Neuronal stem cell (in vitro differentiated cells): ENCODE results near the gene RBMS3.

ENCODE experiments used
- DNase-seq: peaks from one replicate; pipeline ENCODE4 v3.0.0-alpha.2; 2013; ENCODE audit warnings: low spot score
- H2AFZ ChIP-seq: one replicate; pipeline ENCODE4 v1.6.1; 2013; ENCODE audit warnings: mild to moderate bottlenecking, low read length, inconsistent platforms
- H2AK5ac ChIP-seq: 2 replicates; pipeline ENCODE4 v1.6.1; 2013; ENCODE audit warnings: low read depth, mild to moderate bottlenecking, inconsistent platforms, low read length, moderate library complexity, mixed read lengths
- H2BK120ac ChIP-seq: 2 replicates; pipeline ENCODE4 v1.6.1; 2013; ENCODE audit warnings: low read depth, mild to moderate bottlenecking, inconsistent platforms, low read length, moderate library complexity, mixed read lengths
- H2BK12ac ChIP-seq: one replicate; pipeline ENCODE4 v1.6.1; 2013; ENCODE audit warnings: low read length, inconsistent platforms
- H2BK15ac ChIP-seq: 2 replicates; pipeline ENCODE4 v1.6.1; 2013; ENCODE audit warnings: mild to moderate bottlenecking, low read length, inconsistent platforms, mixed read lengths
- H2BK5ac ChIP-seq: one replicate; pipeline ENCODE4 v1.6.1; 2013; ENCODE audit warnings: inconsistent platforms, mild to moderate bottlenecking, low read length, moderate library complexity
- H3K14ac ChIP-seq: one replicate; pipeline ENCODE4 v1.6.1; 2013; ENCODE audit warnings: low read length, inconsistent platforms
- H3K18ac ChIP-seq: 2 replicates; pipeline ENCODE4 v1.6.1; 2013; ENCODE audit warnings: low read length, inconsistent platforms
- H3K23ac ChIP-seq: 2 replicates; pipeline ENCODE4 v1.6.1; 2013; ENCODE audit warnings: low read depth, mild to moderate bottlenecking, mixed read lengths, low read length, inconsistent platforms; ENCODE audit not compliant: poor library complexity
- H3K27ac ChIP-seq: replicated peaks from 3 replicates; pipeline ENCODE4 v1.5.1; 2013; ENCODE audit warnings: low read length, inconsistent platforms
- H3K27me3 ChIP-seq, 3 experiments: 2 replicates each; pipeline ENCODE4 v1.6.1; 2013; ENCODE audit warnings: low read length in 3 of 3, mild to moderate bottlenecking in 2 of 3, inconsistent platforms in 1 of 3, low read depth in 1 of 3, mixed read lengths in 1 of 3, moderate library complexity in 1 of 3; ENCODE audit not compliant: control insufficient read depth in 3 of 3, insufficient read depth in 3 of 3
- H3K36me3 ChIP-seq, 2 donors: replicated peaks in 1 of 2; 2 replicates each; pipeline ENCODE4 v1.6.1; 2013; ENCODE audit warnings: low read length in 2 of 2; ENCODE audit not compliant: control insufficient read depth in 2 of 2, insufficient read depth in 2 of 2
- H3K4ac ChIP-seq: 2 replicates; pipeline ENCODE4 v1.6.1; 2013; ENCODE audit warnings: inconsistent platforms, mild to moderate bottlenecking, low read length, moderate library complexity
- H3K4me1 ChIP-seq, 2 donors: 1 replicate in 1 of 2; 2 replicates in 1 of 2; pipeline ENCODE4 v1.6.1; 2013; ENCODE audit warnings: low read length in 2 of 2, low read depth in 1 of 2; ENCODE audit not compliant: control insufficient read depth in 2 of 2, insufficient read depth in 1 of 2
- H3K4me2 ChIP-seq: one replicate; pipeline ENCODE4 v1.6.1; 2013; ENCODE audit warnings: mild to moderate bottlenecking, low read length, inconsistent platforms; ENCODE audit not compliant: insufficient read depth, poor library complexity, severe bottlenecking
- H3K4me3 ChIP-seq, 2 donors: 2 replicates each; pipeline ENCODE4 v1.5.1; 2013; ENCODE audit warnings: low read length in 2 of 2, mild to moderate bottlenecking in 2 of 2, inconsistent platforms in 1 of 2, moderate library complexity in 1 of 2
- H3K79me1 ChIP-seq: one replicate; pipeline ENCODE4 v1.6.1; 2013; ENCODE audit warnings: low read depth, mild to moderate bottlenecking, inconsistent platforms, low read length, moderate library complexity
- H3K9ac ChIP-seq: one replicate; pipeline ENCODE4 v1.6.1; 2013; ENCODE audit warnings: mild to moderate bottlenecking, low read depth, low read length, inconsistent platforms; ENCODE audit not compliant: poor library complexity
- H3K9me3 ChIP-seq, 2 donors: replicated peaks in 1 of 2; 2 replicates each; pipeline versions ENCODE3 to v1.6.1; 2013; ENCODE audit warnings: low read length in 2 of 2, mild to moderate bottlenecking in 2 of 2, inconsistent platforms in 1 of 2, low read depth in 1 of 2, mixed read lengths in 1 of 2, moderate library complexity in 1 of 2; ENCODE audit not compliant: control insufficient read depth in 2 of 2, insufficient read depth in 1 of 2
- H4K8ac ChIP-seq: one replicate; pipeline ENCODE4 v1.6.1; 2013; ENCODE audit warnings: low read depth, mild to moderate bottlenecking, inconsistent platforms, low read length, moderate library complexity
- H4K91ac ChIP-seq: one replicate; pipeline ENCODE4 v1.6.1; 2013; ENCODE audit warnings: low read length, low read depth, mild to moderate bottlenecking, inconsistent platforms; ENCODE audit not compliant: poor library complexity
- WGBS, 2 donors: extraction: QIAGEN DNeasy Blood & Tissue Kit; methylation state at CpG; one replicate each; pipeline ENCODE4 v1.1.7; 2013; ENCODE audit warnings: missing lambda C conversion rate in 2 of 2, mixed read lengths in 1 of 2; ENCODE audit not compliant: insufficient read length in 2 of 2, insufficient replicate concordance in 1 of 2; ENCODE audit errors: extremely low coverage in 2 of 2; 5-methylcytosine and 5-hydroxymethylcytosine counted together

Gene RBMS3

DNA sequence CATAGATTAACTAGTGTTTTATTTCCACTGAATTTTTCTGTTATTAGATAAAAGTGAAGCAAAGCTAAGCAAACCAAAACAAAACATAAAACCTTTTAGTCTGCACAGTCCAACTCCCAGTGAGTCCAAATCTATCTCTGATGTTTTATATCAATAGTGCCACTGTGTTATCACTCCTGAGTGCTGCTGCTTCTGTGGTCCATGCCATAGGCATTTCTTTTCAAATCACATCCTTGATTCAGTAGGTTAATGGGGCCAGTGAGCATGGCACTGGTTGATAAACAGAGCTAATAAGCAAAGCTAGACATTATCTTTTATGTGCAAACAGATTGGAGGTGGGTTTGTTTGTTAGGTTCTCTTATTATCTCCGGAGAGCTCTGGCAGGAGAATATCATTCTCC, 30.0 kb downstream of the RBMS3 start:
- no peak overlapping the region for H3K27ac ChIP-seq
- no peak overlapping the region for H2BK5ac ChIP-seq
- H3K4me3 ChIP-seq: no peak overlapping the region
- H3K79me1 ChIP-seq: no peaks in the 10 kb centered on the region
- no peak overlapping the region for H3K23ac ChIP-seq
- no peaks in the 10 kb centered on the region for H3K9me3 ChIP-seq
- no peak overlapping the region for H3K18ac ChIP-seq
- no peak overlapping the region for H2BK12ac ChIP-seq
- no peak overlapping the region for H2BK15ac ChIP-seq
- H3K9ac ChIP-seq: no peak overlapping the region
- no peak overlapping the region for H2BK120ac ChIP-seq
- H3K14ac ChIP-seq: no peak overlapping the region
- DNase-seq: no peak
- H3K27me3 ChIP-seq: no peaks in the 10 kb centered on the region
- H4K8ac ChIP-seq: no peak overlapping the region
- no peak overlapping the region for H3K4me2 ChIP-seq
- no peak overlapping the region for H2AK5ac ChIP-seq
- no peaks in the 10 kb centered on the region for H3K4me1 ChIP-seq
- no peak overlapping the region for H2AFZ ChIP-seq
- no peaks in the 10 kb centered on the region for H3K36me3 ChIP-seq
- WGBS, 2 donors: no CpG with 5 or more reads among the region's 1 CpG
- H4K91ac ChIP-seq: no peak overlapping the region
- H3K4ac ChIP-seq: no peak overlapping the region

DNA sequence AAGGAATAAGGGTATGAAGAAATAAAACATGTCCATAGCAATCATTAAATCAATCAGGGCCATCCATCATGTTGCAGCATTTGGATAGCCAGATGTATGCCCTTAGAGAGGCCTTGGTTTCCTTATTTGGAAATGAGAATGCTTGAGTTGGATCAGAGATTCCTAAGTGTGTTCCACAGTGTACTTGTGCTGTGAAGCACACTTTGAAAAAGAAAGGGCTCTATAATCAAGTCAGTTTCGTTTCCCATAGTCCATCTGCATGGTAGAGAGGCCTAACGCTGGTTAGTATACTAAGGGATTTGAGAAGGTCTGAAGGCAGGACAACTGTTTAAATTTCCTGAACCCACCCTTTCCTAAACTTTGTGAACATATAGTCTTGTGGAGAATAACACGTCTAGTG, 30.9 kb downstream of the RBMS3 start:
- Histone ChIP-seq H4K91ac (no peak overlapping the region), H3K79me1 (no peaks in the 10 kb centered on the region), H3K23ac (no peak overlapping the region), H3K9me3 (no peaks in the 10 kb centered on the region), H3K4me2 (no peak overlapping the region), H3K9ac (no peak overlapping the region), H2BK12ac (no peak overlapping the region), H2AFZ (no peak overlapping the region), H2BK15ac (no peak overlapping the region), H3K14ac (no peak overlapping the region), H4K8ac (no peak overlapping the region), H3K27me3 (no peaks in the 10 kb centered on the region), H2BK5ac (no peak overlapping the region), H3K36me3 (no peaks in the 10 kb centered on the region), H3K18ac (no peak overlapping the region), H3K27ac (no peak overlapping the region), H2BK120ac (no peak overlapping the region), H3K4ac (no peak overlapping the region), H3K4me3 (no peak overlapping the region), H2AK5ac (no peak overlapping the region), H3K4me1 (no peaks in the 10 kb centered on the region)
- WGBS, 2 donors: no CpG with 5 or more reads among the region's 3 CpGs
- DNase-seq: no peak

DNA sequence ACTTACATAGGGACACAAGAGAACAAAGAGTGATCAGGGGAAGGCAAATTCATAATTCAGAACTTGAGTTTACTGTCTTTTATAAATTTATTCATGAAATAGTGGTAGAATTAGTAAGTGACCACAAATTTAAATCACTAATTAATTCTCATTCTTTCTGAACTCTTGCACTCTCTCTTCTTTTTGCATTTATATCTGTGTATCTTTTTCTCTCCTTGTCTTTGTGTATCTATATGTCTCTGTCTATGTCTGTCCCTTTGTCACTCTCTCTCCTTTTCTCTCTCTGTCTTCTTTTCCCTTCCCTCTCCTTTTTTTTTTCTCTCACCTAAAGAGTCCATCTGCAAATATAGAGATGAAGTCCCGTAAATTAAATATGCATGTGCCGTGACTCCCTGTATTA, 31.5 kb downstream of the RBMS3 start:
- Histone ChIP-seq H2BK15ac (no peak overlapping the region), H2BK5ac (no peak overlapping the region), H3K4me3 (no peak overlapping the region), H3K27ac (no peak overlapping the region), H3K14ac (no peak overlapping the region), H3K4ac (no peak overlapping the region), H2AK5ac (no peak overlapping the region), H4K8ac (no peak overlapping the region), H3K4me2 (no peak overlapping the region), H3K4me1 (no peaks in the 10 kb centered on the region), H2BK12ac (no peak overlapping the region), H2AFZ (no peak overlapping the region), H3K36me3 (no peaks in the 10 kb centered on the region), H3K18ac (no peak overlapping the region), H3K9ac (no peak overlapping the region), H3K27me3 (no peaks in the 10 kb centered on the region), H4K91ac (no peak overlapping the region), H2BK120ac (no peak overlapping the region), H3K79me1 (no peaks in the 10 kb centered on the region), H3K23ac (no peak overlapping the region), H3K9me3 (no peaks in the 10 kb centered on the region)
- no CpG with 5 or more reads among the region's 2 CpGs for WGBS, 2 donors
- no peak for DNase-seq

DNA sequence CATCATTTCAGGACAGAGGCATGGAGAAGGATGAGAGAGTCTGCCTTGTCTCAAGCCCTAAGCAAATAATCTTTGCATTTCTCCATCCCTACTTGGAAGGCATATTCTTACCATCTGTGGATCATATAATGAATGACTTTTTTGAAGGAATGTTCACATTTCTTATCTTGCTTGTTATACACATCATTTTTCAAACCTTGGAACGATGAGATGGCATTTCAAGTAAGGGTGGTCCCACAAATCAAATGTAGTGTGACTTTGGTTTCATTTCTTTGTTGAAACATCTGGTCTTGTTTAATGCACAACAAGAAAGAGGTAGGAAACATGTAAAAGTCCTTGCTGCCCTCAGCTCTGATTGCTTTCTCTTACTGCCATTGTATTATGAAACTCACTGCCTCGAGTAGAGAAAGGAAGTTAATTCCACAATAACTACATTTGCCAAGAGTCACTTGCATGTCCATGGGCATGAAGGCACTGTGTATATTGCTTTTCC, 32.1 kb downstream of the RBMS3 start:
- no peak overlapping the region for H3K18ac ChIP-seq
- H3K27ac ChIP-seq: no peak overlapping the region
- no peak overlapping the region for H3K4ac ChIP-seq
- no peak overlapping the region for H2BK120ac ChIP-seq
- no peaks in the 10 kb centered on the region for H3K27me3 ChIP-seq
- no peak overlapping the region for H2BK5ac ChIP-seq
- no peak overlapping the region for H3K9ac ChIP-seq
- H2BK12ac ChIP-seq: no peak overlapping the region
- H3K23ac ChIP-seq: no peak overlapping the region
- H4K8ac ChIP-seq: no peak overlapping the region
- no CpG with 5 or more reads among the region's 2 CpGs for WGBS, 2 donors
- H2AK5ac ChIP-seq: no peak overlapping the region
- no peaks in the 10 kb centered on the region for H3K36me3 ChIP-seq
- no peaks in the 10 kb centered on the region for H3K79me1 ChIP-seq
- H3K4me3 ChIP-seq: no peak overlapping the region
- H4K91ac ChIP-seq: no peak overlapping the region
- no peak overlapping the region for H3K14ac ChIP-seq
- no peak overlapping the region for H3K4me2 ChIP-seq
- no peak overlapping the region for H2BK15ac ChIP-seq
- H3K9me3 ChIP-seq: no peaks in the 10 kb centered on the region
- no peak overlapping the region for H2AFZ ChIP-seq
- DNase-seq: no peak
- no peaks in the 10 kb centered on the region for H3K4me1 ChIP-seq
